HepG2 (cell line): ENCODE data around the gene NCOA5. TPM values are rescaled to one million over a fixed set of nuclear protein-coding genes. Genes with fewer than 3 reads are reported as not detected.

Experiments
- KAT7 ChIP-seq: IDR thresholded peaks from 2 replicates; pipeline ENCODE4 v1.6.1; 2018; ENCODE audit warnings: borderline replicate concordance, missing compliant biosample characterization
- KLF11 ChIP-seq: IDR thresholded peaks from 2 replicates; pipeline ENCODE4 v1.6.1; 2016; ENCODE audit warnings: missing compliant biosample characterization
- KLF9 ChIP-seq: IDR thresholded peaks from 2 replicates; pipeline ENCODE4 v1.6.1; 2016; ENCODE audit warnings: low read depth
- MEIS1 ChIP-seq: sonication (generic); formaldehyde crosslinking; IDR thresholded peaks from 2 replicates; pipeline ENCODE4 v1.9.0; 2021; ENCODE audit warnings: mild to moderate bottlenecking, missing genetic modification reagents, moderate library complexity, borderline replicate concordance
- NR0B2 ChIP-seq: sonication (generic); formaldehyde crosslinking; IDR thresholded peaks from 2 replicates; pipeline ENCODE4 v1.4.0; 2020; ENCODE audit warnings: mild to moderate bottlenecking, missing genetic modification reagents
- PCBP2 ChIP-seq: fragments of 200-400 bp; formaldehyde crosslinking; optimal IDR thresholded peaks from 2 replicates; pipeline ENCODE3; 2018; ENCODE audit warnings: low read length, low read depth; ENCODE audit not compliant: poor library complexity, severe bottlenecking
- POLR2A ChIP-seq, 2 experiments: IDR thresholded peaks; 2 replicates each; pipeline ENCODE4 v1.6.1; 2011; ENCODE audit warnings: low read depth in 2 of 2, low read length in 2 of 2, mild to moderate bottlenecking in 1 of 2, moderate library complexity in 1 of 2; ENCODE audit not compliant: insufficient read depth in 1 of 2
- SMAD1 ChIP-seq: sonication (generic); formaldehyde crosslinking; IDR thresholded peaks from 2 replicates; pipeline ENCODE4 v1.4.0; 2020; ENCODE audit warnings: missing genetic modification reagents, low read depth, mild to moderate bottlenecking, borderline replicate concordance
- SP1 ChIP-seq, 2 experiments: fragments of 450-650 bp in 1 of 2; sonication (generic) in 1 of 2; formaldehyde crosslinking in 1 of 2; IDR thresholded peaks; 2 replicates each; pipeline versions ENCODE4 v1.4.0 to v1.6.1; 2016 to 2020; ENCODE audit warnings: missing genetic modification reagents in 1 of 2
- STAT5B ChIP-seq: sonication (generic); formaldehyde crosslinking; IDR thresholded peaks from 2 replicates; pipeline ENCODE4 v1.4.0; 2020; ENCODE audit warnings: missing genetic modification reagents
- ZBTB14 ChIP-seq: sonication (generic); formaldehyde crosslinking; IDR thresholded peaks from 2 replicates; pipeline ENCODE4 v1.4.0; 2020; ENCODE audit warnings: missing genetic modification reagents
- ZBTB44 ChIP-seq: sonication (generic); formaldehyde crosslinking; IDR thresholded peaks from 2 replicates; pipeline ENCODE4 v1.4.0; 2020; ENCODE audit warnings: missing genetic modification reagents
- ZFP91 ChIP-seq: sonication (generic); formaldehyde crosslinking; IDR thresholded peaks from 2 replicates; pipeline ENCODE4 v1.9.0; 2022; ENCODE audit warnings: missing genetic modification reagents, mild to moderate bottlenecking, borderline replicate concordance
- ZFYVE20 ChIP-seq: sonication (generic); formaldehyde crosslinking; IDR thresholded peaks from 2 replicates; pipeline ENCODE4 v1.8.0; 2023; ENCODE audit warnings: low read depth, mild to moderate bottlenecking, moderate library complexity, missing genetic modification reagents, borderline replicate concordance
- ZNF234 ChIP-seq: sonication (generic); formaldehyde crosslinking; conservative IDR thresholded peaks from 2 replicates; pipeline ENCODE4 v1.5.1; 2020; ENCODE audit warnings: mild to moderate bottlenecking, missing genetic modification reagents
- ZNF383 ChIP-seq: sonication (generic); formaldehyde crosslinking; IDR thresholded peaks from 2 replicates; pipeline ENCODE4 v1.4.0; 2020; ENCODE audit warnings: missing genetic modification reagents, mild to moderate bottlenecking, borderline replicate concordance
- ZNF766 ChIP-seq: sonication (generic); formaldehyde crosslinking; IDR thresholded peaks from 2 replicates; pipeline ENCODE4 v1.5.0; 2020; ENCODE audit warnings: missing genetic modification reagents, borderline replicate concordance
- ZNF792 ChIP-seq: IDR thresholded peaks from 2 replicates; pipeline ENCODE4 v1.6.1; 2016
- ZNF891 ChIP-seq: sonication (generic); formaldehyde crosslinking; IDR thresholded peaks from 2 replicates; pipeline ENCODE4 v1.5.0; 2020; ENCODE audit warnings: mild to moderate bottlenecking, missing genetic modification reagents
- polyA plus RNA-seq, 8 experiments: library from polyadenylated mRNA; depleted of rRNA in 3 of 8; stranded (reverse) in 7 of 8; unstranded in 1 of 8; fragments of >200 nt; fragmentation: Illumina TruSeq in 4 of 8; extraction: Trizol in 4 of 8; gene quantifications; 2 replicates each; pipeline versions ENCODE4 v1.2.1 to v1.2.3, GENCODE V29; 2011 to 2016; ENCODE audit warnings: low read depth in 4 of 8, missing spikeins in 1 of 8, mixed read lengths in 1 of 8; ENCODE audit not compliant: insufficient read depth in 1 of 8
- total RNA-seq, 5 experiments: library from RNA; depleted of rRNA; stranded (reverse); fragments of >200 nt; fragmentation: Illumina TruSeq; extraction: Trizol; gene quantifications; 2 replicates each; pipeline ENCODE4 v1.2.3, GENCODE V29; 2016; ENCODE audit warnings: low read depth in 1 of 5

NCOA5 gene
- total and polyA plus RNA-seq, 2 of the 13 experiments (the other 11 are each of a cell fraction or from before 2014, with no cell fraction given): 16.5 to 28.4 TPM

- peak; percentile 98 for TF ChIP-seq STAT5B (CRISPR knock-in tag)
- peak; percentile 90; the same call in 1 of the 2 replicates for TF ChIP-seq KLF9 (CRISPR knock-in tag)
- TF ChIP-seq ZFYVE20 (CRISPR knock-in tag): peak; percentile 81; the same call in 1 of the 2 replicates
- peak; percentile 50; the same call in 1 of the 2 replicates for TF ChIP-seq SMAD1 (CRISPR knock-in tag)
- peak; percentile 92 for TF ChIP-seq ZFP91 (CRISPR knock-in tag)
- TF ChIP-seq PCBP2: no peak
- TF ChIP-seq ZBTB44 (CRISPR knock-in tag): no peak; the same call in 1 of the 2 replicates
- TF ChIP-seq ZNF383 (CRISPR knock-in tag): 0 out of 2 replicates have a peak, but pooled peaks have one; percentile 9
- peak; percentile 99 for TF ChIP-seq ZBTB14 (CRISPR knock-in tag)
- peak; percentile 52; the same call in 1 of the 2 replicates for TF ChIP-seq MEIS1 (CRISPR knock-in tag)
- peak; percentile 97 for TF ChIP-seq ZNF766 (CRISPR knock-in tag)
- TF ChIP-seq ZNF234 (CRISPR knock-in tag): peak; percentile 93; the same call in 1 of the 2 replicates
- TF ChIP-seq ZNF792: peak; percentile 81
- peak; percentile 92 for TF ChIP-seq KAT7 (CRISPR knock-in tag)
- TF ChIP-seq NR0B2 (CRISPR knock-in tag): peak; percentile 96
- peak; percentile 97 for TF ChIP-seq ZNF891
- peak; percentile 94 to 96 for TF ChIP-seq POLR2A (IDR thresholded peaks at IDR 0.05; ENCODE audit: insufficient read depth in 1 of 2, low read depth in 2 of 2, low read length in 2 of 2)
- TF ChIP-seq KLF11 (CRISPR knock-in tag): no peak; the same call in 1 of the 2 replicates
- no peak for TF ChIP-seq SP1 (IDR thresholded peaks at IDR 0.05)
- peak; percentile 82 for TF ChIP-seq SP1 (CRISPR knock-in tag; IDR thresholded peaks at IDR 0.05)
Measured at GRCh38 chr20:46089417-46090388, at the start of gene NCOA5 (continued).
